ENCODE results near the gene TPTE2.

GRCh38 chr13:19590423-19590822 lies 29.1 kb upstream of the TPTE2 start:
- TF ChIP-seq CTCF (conservative IDR thresholded peaks at IDR 0.05; ENCODE audit: low read length) (no peak), EZH2phosphoT487 (IDR thresholded peaks at IDR 0.05; ENCODE audit: borderline replicate concordance) (no peak)
